CD4-positive, alpha-beta T cell treated with Interleukin-6 for 4 hours (primary cell): Measurements from ENCODE around the gene RHOD.

ENCODE experiments used
- DNase-seq: peaks from one replicate; pipeline ENCODE4 v3.0.0-alpha.2; 2020; ENCODE audit warnings: mixed read lengths

The RHOD gene

GRCh38 chr11:67062526-67063373, 6.1 kb downstream of the RHOD start:
- no peak for DNase-seq

GRCh38 chr11:67066333-67066709, 9.7 kb downstream of the RHOD start:
- no peak for DNase-seq

- DNase-seq: peak; percentile 78
Measured at GRCh38 chr11:67071420-67072284, 15.0 kb downstream of the RHOD start.

- DNase-seq: no peak
Measured at GRCh38 chr11:67072295-67072694, 15.6 kb downstream of the RHOD start.

GRCh38 chr11:67073908-67074307, 17.3 kb downstream of the RHOD start:
- no peak for DNase-seq

GRCh38 chr11:67076202-67076601, 19.6 kb downstream of the RHOD start:
- no peak for DNase-seq

GRCh38 chr11:67079065-67079705, 22.5 kb downstream of the RHOD start:
- no peak for DNase-seq

GRCh38 chr11:67082071-67082791, 25.6 kb downstream of the RHOD start:
- DNase-seq: peak; percentile 24

GRCh38 chr11:67083786-67084366, 27.2 kb downstream of the RHOD start:
- no peak for DNase-seq

GRCh38 chr11:67085617-67086016, 29.0 kb downstream of the RHOD start:
- no peak for DNase-seq

- DNase-seq: no peak
Measured at GRCh38 chr11:67090717-67091116, 34.1 kb downstream of the RHOD start.

GRCh38 chr11:67095214-67095507, 38.5 kb downstream of the RHOD start:
- no peak for DNase-seq

GRCh38 chr11:67098799-67099429, 42.3 kb downstream of the RHOD start:
- DNase-seq: no peak

- DNase-seq: no peak
Measured at GRCh38 chr11:67099831-67100324, 43.2 kb downstream of the RHOD start.

GRCh38 chr11:67102664-67103063, 46.0 kb downstream of the RHOD start:
- DNase-seq: no peak

- DNase-seq: no peak
Measured at GRCh38 chr11:67105964-67106363, 49.3 kb downstream of the RHOD start.

- no peak for DNase-seq
Measured at GRCh38 chr11:67111261-67111660, 54.6 kb downstream of the RHOD start.

GRCh38 chr11:67113231-67113721, 56.6 kb downstream of the RHOD start:
- DNase-seq: peak; percentile 30

GRCh38 chr11:67114275-67114896, 57.7 kb downstream of the RHOD start:
- no peak for DNase-seq

GRCh38 chr11:67116758-67117105, 60.1 kb downstream of the RHOD start:
- DNase-seq: no peak

GRCh38 chr11:67117176-67117575, 60.5 kb downstream of the RHOD start:
- DNase-seq: no peak
